ENCODE measurements around the gene RHPN2.
A peak's percentile ranks its signal among the peaks of the same experiment; 100 is the strongest.
"Not testable (repeated sequence)": the region's sequence is repeated elsewhere in the genome, so short reads cannot be mapped to it uniquely, and the experiment has no call there.

The RHPN2 gene

DNA sequence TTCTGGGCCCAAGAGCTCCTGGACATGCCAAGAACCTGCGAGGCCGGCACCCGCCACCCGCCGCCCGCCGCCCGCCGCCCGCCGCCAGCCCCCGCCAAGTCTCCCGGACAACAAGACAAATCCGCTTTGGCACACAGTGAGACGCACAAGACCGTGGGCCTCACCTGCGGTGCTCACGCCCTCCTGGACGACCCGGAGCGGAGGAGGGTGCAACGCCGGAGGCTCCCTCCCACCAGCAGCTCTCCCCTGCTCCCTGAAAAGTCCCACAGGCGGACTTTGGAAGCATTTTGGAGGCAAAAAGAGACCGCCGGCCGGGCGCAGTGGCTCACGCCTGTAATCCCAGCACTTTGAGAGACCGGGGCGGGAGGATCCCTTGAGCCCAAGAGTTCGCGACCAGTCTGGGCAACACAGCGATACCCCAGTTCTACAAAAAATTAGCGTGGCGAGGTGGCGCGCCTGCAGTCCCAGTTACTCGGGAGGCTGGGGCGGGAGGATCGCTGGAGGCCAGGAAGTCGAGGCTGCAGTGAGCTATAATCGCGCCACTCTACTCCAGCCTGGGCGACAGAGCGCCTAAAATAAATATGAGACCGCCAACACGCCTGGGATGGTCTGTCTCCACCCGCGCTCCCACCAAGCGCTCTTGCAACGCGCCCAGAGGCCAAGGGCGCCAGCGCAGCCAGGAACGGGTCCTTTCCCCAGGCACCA, 783 bp downstream of the RHPN2 start:
- no peak for DNase-seq

DNA sequence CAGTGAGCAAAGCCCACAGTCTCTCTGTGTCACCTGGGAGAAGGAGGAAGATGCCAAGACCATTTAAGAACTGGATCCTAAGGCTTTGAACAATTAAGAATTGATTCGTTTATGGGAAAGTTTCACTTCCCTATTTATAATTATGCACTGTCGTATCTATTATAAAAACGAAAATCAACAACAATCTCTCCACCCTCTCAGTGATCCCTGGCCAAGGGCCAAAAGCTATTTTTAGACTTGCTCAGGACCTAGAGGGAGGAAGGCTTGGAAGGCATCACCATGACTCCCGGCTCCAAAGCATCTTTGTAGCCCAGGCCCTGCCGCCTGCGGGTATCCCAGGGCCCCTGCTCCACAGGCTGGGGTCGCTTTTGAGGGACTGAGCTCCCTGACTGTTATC, 1.3 kb downstream of the RHPN2 start:
- peak; percentile 27 for DNase-seq

DNA sequence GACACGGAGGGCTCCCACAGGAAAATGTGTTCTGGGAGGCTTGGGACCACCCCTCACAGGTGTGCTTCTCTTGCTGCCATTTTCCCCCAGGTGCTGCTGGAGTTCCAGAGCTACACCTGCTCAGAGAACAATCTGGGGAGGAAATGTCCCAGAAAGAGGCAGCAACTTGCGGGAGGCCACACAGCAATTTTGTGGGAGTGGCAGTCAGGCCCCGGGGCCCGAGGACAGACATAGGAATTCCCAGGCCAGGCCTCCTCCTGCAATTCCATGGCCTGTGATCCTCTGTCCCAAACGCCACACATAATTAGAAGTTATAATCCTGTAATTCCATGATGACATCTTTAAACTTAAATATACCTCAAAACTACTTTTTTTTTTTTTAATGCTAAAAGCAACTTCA, 1.8 kb downstream of the RHPN2 start:
- no peak for DNase-seq

DNA sequence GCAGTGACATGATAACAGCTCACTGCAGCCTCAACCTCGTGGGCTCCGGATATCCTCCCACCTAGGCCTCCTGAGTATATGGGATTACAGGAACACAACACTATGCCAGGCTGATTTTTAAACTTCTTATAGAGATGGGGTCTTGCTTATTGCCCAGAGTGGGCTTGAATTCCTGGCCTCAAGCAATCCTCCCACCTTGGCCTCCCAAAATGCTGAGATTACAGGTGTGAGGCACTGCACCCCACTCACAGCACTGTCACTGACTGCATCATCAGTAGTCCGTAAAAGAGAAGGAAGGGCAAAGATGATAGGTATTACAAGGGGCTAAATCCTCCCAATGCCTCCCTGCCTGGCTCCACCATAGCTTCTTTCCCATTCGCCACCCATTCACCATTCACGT, 4.1 kb downstream of the RHPN2 start:
- DNase-seq, result no peak

DNA sequence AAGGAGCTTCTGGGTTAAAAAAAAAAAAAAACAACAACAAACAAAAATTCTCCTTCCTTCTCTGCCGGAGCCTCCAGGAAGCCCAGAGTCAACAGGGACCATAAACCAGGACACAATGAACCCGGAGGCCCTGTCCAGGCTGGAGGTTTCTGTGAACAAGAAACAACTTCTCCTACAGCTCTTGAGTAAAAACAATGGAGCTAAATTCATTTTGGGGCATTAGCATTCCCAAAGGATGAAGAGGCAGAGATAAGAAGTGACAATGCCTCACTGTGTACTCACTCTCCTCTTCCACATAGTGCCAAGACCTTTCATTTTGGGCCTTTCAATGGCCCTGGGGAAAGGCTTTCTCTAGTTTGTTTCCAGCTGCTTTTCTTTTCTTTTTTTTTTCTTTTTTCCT, 9.0 kb downstream of the RHPN2 start:
- no peak for DNase-seq

DNA sequence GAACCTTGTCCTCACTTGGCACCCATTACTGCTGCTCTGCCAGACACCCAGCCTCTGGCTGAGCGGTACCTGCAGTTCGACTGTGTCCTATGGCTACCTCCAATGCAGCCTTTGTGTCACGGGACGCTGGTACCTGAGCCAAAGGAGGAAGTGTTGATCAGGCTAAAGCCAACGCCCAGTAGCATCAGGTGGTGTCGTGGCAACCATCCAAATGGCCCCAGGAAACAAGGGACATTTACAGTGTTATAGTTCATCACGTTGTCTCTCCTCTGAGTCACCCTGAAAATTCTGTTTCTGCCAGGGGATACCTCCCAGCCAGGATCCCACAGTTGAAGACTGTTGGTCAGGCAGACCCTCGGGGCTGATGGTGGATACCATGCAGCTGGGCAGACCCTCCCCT, 10.1 kb downstream of the RHPN2 start:
- DNase-seq, result peak; percentile 10

DNA sequence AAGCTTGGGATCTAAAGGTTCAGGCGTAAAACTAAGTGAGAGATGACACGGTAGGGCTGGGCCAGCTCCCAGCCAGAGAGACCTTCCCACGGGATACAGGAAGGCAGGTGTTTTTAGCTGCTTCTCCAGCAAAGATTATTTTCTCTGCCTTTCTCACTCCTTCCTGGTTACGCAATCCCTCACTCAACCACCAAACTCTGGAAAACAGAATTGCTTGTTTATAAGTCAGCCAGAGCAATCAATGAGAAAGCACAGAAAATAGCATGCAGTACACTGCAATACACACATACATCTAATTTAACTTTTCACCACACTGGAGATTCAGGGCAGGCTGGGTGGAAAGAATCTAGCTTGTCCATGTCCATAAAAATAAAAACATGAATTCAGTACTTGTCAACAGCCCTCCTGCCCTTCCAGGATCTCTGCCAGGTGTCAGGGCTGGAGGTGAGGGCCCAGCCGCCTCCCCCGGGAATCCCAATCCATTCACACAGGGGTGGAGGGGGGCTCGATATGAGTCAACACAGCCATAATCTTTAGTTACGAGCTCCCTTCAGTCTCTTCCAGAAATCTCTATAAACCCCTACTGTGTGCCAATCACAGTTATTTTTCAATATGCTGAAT, 12.2 kb downstream of the RHPN2 start:
- DNase-seq, result peak; percentile 34

DNA sequence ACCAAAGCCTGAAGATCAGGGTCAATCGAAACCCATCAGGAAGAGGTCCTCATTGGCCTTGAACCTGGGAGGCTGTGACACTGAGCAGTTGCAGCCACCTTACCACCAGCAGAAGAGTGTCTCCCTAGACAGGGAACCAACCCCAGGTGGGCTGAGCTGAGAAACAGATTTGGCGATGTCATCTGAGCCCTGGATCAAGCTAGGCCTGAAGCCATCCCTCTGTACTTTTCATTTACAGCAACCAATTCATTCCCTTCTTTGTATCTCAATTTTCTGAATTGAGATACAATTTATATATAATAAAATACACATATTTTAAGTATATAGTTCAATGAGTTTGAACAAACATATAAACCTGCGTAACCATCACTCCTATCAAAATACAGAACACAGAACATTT, 14.6 kb downstream of the RHPN2 start:
- no peak for DNase-seq

DNA sequence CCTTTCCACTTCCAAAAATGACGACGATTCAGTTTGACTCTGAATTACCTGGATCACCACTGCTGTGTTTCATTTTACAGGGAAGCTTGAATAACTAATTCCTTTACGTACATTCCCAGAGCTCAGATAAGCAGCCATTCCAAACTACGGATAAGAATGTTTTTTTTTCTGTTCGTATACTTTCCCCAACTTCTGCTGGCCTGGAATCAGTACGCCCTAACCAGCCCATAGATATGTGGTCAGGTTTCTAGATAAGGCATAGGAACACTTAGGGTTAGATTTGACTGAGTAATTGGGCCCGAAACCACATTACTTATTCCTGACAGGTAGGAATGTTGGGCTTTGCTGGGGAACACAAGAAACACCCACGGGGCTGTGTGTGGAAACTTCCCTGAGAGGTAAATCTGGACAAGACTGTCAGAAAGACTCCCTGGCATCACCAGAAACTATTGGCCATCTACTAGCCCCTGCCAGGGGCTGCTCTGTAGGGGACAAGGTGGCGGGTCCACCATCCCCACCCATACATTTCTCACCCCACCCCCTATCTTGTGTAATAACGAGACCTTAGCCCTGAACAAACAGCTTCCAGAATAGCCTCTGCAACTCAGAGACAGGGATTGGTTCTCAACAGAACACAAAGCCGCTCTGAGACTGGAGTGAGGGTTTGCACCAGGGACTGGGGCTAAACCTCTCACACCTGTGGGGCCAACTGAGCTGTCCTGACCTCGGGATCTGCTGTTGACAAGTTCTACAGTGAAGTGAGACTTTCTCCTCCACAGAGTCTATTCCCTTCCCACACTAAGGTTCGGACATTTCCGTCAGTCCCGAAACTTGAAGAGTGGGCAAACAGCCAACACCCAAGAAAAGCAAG, 15.6 kb downstream of the RHPN2 start:
- DNase-seq, result no peak

DNA sequence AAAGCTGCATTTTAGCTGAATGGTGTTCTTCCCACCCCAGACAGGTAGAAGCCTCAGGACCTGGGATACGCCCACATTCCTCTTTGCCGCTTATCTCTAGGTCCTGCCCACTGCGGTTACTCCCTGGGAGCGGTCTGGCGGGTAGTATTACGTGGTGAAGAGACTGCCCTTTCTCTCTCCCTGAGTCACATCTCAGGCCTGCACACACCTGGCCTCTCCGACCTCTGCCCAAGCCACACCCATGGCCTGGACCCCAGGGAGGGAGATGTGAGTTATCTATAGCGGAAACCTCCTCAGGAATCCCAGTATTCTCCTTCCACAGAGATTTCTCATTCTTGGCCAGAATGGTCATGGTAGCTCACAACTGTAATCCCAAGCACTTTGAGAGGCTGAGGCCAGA, 17.3 kb downstream of the RHPN2 start:
- DNase-seq, result no peak

DNA sequence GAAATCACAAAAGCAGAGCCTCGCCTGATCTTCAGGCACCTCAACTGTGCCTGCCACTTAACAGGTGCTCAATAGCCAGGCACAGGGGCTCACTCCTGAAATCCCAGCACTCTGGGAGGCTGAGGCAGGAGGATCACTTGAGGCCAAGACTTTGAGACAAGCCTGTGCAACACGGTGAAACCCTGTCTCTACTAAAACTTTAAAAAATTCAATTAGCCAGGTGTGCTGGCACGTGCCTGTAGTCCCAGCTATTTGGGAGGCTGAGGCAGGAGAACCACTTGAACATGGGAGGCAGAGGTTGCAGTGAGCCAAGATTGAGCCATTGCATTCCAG, 22.9 kb downstream of the RHPN2 start:
- not testable (repeated sequence) for DNase-seq

DNA sequence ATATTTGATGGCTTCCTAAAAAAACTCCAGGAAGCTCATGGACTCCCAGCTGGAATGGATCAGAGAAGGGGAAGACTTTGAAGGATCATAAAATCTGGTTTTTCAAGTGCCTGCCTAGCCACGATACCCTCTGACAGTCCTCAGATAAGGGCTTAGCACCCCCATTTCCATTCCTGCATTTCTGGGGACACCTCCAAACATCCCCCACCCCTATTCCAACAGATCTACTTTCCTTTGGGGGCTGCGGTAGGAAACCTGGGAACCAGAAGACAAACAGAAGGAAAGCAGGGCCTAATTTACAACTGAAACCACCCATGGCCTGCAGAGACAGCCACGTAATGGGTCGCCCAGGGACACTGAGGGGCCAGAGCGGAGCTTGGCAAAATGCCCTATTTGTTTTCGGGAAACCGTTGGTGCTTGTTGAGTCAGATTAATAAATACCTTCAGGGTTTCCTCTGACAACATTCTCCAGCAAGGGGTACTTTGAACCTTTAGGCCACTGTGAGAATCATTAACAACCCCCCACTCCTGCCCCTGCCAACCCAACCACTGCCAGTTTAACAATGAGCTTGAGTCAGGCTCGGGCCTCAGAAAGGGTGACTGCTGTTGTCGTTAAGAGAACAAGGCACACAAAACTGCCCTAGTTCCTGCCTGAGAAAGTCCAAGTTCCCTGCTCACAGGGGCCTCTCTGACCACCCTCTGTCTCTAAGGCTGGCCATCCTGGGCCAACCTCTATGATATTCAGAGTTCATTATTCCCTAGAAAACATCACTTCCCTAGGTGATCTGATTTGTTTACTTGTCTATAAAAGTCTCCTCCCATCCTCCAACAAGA, 23.5 kb downstream of the RHPN2 start:
- DNase-seq, result no peak

DNA sequence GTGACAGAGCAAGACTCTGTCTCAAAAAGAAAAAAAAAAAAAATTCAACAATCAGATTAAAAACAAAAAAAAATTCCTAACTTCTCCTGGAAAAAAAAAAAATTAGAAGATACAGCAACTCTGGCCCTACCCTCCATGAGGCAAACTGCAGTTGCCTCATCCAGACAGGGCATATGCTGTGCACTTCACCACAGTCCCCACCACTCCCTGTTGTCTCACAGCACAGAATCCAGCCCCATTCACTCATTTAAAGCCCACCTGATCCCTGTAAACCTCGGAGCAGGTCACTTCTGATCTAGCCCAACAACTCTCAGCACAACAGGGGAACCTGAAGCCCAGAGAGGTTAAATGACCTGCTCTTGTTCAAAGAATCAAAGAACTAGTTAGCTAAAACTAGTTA, 24.9 kb downstream of the RHPN2 start:
- no peak for DNase-seq

DNA sequence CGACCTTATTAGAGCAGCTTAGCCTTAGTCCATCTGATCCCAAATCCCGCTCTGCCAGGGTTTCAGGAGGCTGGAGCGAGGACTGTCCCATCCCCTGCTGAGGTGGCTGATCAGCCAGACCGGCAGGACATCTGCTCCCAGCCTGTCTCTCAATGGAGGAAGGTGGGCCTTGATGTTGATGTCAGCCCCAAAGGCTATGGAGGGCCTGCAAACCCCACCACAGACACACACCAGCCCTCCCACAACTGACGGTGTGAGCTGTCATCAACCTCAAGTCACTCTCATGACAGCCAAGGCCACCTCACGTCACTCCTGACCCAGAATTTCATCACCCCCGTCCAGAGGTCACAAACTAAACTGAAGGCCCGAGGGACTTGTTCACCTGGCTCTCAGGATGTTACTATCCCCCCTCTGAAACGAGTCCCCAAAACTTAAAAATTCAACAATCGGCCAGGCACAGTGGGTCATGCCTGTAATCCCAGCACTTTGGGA, 25.5 kb downstream of the RHPN2 start:
- no peak for DNase-seq

DNA sequence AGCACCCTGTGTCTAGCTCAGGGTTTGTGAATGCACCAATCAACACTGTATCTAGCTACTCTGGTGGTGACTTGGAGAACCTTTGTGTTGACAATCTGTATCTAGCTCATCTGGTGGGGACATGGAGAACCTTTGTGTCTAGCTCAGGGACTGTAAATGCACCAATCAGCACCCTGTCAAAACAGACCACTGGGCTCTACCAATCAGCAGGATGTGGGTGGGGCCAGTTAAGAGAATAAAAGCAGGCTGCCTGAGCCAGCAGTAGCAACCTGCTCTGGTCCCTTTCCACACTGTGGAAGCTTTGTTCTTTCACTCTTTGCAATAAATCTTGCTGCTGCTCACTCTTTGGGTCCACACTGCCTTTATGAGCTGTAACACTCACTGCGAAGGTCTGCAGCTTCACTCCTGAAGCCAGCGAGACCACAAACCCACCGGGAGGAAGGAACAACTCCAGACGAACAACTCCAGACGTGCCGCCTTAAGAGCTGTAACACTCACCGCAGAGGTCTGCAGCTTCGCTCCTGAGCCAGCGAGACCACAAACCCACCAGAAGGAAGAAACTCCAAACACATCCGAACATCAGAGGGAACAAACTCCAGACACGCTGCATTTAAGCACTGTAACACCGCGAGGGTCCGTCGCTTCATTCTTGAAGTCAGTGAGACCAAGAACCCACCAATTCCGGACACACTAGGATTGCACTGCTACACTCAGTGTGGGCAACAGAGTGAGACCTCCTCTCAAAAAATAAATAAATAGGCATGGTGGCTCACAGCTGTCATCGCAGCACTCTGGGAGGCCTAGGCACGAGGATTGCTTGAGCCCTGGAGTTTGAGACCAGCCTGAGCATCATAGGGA, 27.3 kb downstream of the RHPN2 start:
- DNase-seq, result not testable (repeated sequence)

DNA sequence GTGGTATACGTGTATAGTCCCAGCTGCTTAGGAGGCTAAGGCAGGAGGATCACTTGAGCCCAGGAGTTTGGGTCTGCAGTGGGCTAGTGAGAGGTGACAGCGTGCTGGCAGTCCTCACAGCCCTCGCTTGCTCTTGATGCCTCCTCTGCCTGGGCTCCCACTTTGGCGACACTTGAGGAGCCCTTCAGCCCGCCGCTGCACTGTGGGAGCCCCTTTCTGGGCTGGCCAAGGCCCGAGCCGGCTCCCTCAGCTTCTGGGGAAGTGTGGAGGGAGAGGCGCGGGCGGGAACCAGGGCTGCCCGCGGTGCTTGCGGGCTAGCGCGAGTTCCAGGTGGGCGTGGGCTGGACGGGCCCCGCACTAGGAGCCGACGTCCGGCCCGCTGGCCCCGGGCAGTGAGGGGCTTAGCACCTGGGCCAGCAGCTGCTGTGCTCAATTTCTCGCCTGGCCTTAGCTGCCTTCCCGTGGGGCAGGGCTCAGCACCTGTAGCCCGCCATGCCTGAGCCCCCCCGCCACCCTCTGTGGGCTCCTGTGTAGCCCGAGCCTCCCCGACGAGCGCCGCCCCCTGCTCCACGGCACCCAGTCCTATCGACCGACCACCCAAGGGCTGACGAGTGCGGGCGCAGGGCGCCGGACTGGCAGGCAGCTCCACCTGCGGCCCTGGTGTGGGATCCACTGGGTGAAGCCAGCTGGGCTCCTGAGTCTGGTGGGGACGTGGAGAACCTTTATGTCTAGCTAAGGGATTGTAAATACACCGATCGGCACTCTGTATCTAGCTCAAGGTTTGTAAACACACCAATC, 28.1 kb downstream of the RHPN2 start:
- DNase-seq, result not testable (repeated sequence)

DNA sequence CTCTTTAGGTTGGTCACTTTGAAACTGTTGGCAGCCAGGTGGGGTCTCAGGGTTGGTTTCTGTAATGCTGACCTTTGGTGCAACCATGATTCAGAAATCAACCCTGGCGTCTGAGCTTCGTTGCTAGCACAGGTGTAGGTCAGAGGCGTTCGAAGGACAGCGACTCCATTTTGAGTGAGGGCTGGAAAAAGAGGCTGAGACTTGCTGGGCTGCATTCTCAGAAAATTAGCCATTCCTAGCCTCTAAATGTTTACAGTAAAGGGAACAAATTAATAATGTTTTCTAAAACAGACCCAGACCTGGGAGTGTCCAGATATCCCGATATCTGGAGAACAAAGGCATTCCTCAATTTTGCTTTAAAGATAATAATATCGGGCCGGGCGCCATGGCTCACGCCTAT, 29.2 kb downstream of the RHPN2 start:
- DNase-seq, result no peak

DNA sequence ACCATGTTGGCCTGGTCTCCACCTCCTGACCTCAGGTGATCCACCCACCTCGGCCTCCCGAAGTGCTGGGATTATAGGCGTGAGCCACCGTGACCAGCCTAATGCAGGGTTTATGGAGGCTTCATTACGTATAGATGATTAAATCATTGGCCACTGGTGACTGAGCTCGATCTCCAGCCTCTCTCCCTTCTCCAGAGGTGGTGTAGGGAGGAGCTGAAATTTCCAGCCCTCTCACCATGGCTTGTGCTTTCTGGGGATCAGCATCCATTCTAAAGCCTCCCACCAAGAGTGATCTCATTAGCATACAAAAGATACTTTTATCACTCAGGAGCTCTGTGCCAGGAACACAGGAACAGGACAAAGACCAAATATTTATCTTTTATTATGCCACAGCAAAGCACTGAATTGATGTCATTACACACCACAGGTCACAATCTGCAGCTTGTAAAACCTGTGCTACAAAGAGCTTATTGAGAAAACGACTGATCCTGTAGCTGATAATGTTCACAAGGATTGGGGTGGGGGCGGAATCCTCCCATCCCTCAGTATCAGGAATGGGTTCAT, 32.4 kb downstream of the RHPN2 start:
- no peak for DNase-seq

DNA sequence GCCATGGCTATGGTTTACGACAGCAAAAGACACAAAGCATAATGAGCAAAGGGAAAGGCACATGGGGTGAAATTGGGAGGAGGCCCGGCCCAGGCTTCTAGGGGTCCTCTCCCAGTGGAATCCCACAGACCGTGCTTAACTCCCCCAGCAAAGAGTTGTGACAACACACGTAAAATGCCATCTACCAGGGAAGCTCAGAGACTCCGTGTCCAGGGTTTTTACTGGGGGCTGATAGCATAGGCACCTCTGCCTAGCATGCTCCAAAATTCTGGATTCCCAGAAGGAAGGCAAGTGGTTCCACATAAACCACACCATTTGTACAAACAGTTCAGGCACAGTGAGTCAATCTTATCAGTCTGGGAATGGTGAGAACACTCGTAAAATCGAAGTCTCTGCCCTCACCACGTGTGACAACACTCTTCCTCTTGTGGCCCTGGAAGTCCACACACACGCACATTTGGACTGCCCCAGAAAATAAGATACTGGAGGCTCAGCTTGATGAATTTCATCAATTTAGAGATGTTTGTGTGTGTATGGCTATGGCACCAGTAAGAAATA, 34.9 kb downstream of the RHPN2 start:
- DNase-seq, result no peak

DNA sequence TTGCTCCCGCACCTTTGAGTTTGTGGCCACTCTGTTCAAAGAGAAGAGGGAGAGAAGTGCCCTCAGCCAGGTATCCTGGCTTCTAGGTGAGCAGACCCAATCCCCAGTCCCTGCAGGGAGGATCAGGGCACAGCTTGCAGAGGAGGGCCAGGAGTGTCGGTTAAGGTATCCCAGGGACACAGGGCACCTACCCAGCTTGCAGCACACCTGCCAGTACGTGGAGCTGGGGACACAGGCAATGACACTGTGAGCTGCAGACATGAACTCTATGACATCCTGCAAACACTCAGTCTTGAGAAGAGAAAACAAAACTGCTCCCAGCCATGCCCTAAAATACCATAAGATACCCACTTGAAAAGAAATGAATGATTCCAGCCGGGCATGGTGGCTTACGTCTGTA, 38.1 kb downstream of the RHPN2 start:
- DNase-seq, result not testable (repeated sequence)

Data from NCI-H510A treated with DMSO at 0.1 percent for 48 hours (cell line).